Activated CD8-positive, alpha-beta memory T cell treated with anti-CD3 and anti-CD28 coated beads, Interleukin-2, amount 50 U/mL, for 1 hour (primary cell): ENCODE results near the gene RAD23B.

Source experiments
- DNase-seq: peaks from one replicate; pipeline ENCODE4 v3.0.0-alpha.2; 2020; ENCODE audit errors: extremely low read depth

RAD23B gene

DNA sequence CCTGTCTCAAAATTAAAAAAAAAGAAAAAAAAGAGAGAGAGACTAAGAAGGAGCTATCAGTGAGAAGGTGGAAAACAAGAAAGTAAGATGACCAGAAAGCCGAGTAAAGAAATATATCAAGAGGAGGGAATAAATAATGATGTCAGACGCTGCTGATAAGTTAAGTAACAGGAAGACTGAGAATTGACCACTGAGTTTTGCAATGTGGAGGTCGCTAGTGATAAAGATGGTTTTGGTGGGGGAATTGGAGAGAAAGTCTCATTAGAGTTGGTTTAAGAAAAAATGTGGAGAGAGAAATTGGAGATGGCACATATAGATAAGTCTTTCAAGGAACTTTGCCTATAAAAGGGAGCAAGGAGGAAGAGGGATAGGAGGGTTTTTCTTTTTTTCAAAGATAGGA is 91.9 kb downstream of the RAD23B start:
- no peak for DNase-seq

DNA sequence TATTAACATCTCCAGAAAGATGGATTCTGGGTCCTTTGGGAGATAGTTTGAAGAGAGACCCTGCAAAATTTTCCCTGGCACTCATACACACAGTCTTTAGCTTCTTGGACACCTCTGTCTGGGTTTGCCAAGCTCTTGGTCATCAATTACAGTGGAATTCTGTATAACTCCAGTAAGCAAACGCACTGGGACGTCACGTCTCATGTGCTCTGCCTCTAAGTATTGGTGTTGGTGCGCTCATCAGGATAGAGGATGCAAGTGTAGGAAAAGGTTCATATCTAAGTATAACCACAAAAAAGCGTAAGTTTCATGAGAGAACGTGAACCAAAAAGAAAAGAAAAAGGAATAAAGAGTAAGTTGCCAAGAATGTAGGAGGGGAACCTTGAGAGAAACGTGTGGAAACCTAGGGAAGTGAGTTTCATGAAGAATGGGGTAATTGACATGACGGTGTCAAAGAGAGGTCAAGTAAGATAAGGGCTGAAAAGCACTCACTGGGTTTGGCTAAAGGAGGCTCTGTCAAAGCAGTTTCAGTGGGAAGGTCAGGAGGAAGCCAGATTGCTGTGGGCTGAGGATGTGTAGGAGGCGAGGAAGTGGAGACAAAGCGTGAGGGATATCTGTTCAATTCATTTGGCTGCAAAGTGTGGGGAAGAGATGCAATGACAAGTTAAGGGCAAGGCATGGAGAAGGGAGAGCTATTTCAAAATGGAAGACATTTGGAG is 92.7 kb downstream of the RAD23B start:
- no peak for DNase-seq

DNA sequence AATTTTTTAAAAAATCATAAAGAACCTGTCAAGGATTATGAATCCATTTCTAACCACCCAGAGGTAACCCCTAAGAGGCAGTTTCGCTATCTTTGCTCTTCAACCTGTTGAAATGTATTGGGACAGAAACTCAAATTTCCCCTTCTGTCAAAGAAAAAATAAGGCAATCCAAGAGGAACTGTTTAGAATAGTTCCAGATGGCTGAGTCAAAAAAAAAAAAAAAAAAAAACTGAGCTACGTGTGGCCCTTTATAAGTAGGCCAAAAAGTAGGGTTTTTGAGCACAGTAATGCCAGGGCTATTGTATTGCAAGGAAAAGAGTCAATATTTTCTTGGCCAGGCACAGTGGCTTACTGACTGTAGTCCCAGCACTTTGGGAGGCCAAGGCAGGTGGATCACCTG is 94.9 kb downstream of the RAD23B start:
- no peak for DNase-seq
